ENCODE data around the gene POLR3A.
A peak's percentile ranks its signal among the peaks of the same experiment; 100 is the strongest.

Gene POLR3A

DNA sequence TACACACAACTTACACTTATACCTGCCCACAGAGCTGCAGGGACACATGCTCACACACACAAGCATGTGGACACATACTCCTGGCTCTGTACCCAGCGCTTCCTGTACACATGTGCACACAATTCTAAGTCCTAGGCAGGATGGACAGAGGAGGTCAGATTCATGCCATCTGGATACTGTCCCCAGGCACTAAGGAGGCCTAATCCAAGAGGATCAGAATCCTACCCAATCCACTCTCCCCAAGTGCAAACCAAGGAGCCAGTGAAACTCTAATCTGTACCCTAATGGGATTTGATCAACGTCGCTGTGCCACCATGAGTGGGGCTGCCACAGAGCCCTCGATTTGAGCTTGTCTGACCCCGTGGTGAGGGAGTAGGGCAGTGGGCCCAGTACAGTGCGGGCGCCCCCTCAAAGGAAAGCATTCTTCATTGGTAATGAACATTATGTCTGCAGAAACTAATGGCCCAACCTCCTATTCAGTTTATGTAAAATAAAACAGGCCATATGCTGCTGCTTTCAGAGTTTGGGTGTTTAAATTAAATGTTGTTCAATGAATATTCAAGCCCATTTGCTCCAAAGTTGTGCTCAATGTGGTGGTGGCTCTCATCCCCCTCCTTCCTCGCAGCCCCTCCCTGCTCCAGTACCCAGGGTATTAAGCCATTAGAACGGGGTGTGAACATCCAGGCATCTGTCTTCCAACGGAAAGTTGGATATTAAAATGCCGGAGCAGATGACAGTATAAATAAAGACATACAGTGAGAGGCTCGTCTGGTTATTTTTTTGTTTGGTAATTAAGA lies 30.8 kb upstream of the POLR3A start:
- TF ChIP-seq, protein P1, sequence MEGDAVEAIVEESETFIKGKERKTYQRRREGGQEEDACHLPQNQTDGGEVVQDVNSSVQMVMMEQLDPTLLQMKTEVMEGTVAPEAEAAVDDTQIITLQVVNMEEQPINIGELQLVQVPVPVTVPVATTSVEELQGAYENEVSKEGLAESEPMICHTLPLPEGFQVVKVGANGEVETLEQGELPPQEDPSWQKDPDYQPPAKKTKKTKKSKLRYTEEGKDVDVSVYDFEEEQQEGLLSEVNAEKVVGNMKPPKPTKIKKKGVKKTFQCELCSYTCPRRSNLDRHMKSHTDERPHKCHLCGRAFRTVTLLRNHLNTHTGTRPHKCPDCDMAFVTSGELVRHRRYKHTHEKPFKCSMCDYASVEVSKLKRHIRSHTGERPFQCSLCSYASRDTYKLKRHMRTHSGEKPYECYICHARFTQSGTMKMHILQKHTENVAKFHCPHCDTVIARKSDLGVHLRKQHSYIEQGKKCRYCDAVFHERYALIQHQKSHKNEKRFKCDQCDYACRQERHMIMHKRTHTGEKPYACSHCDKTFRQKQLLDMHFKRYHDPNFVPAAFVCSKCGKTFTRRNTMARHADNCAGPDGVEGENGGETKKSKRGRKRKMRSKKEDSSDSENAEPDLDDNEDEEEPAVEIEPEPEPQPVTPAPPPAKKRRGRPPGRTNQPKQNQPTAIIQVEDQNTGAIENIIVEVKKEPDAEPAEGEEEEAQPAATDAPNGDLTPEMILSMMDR (IDR thresholded peaks at IDR 0.05; ENCODE audit: low read depth, low read length) = no peak
- no peak overlapping the region for H3K4me3 ChIP-seq (ENCODE audit: low read depth, low read length)

DNA sequence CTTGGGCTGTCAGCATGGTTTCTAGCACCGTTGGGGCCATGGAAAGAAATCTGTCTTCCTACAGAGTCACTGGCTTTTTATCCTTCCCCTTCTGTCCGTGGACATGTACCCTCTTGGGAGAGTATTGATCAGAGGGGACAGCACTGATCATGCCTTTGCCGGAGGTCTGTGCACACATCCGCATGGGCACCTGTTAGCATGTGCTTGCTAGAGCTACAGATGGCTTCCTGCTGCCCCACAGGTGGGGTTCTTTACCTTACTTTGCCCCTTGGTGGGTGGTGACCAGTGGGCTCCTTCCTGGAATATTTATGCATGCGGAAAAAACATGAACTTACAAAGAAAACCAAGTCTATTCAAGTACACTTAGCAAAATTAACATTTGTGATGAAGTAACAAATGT lies 29.2 kb upstream of the POLR3A start:
- TF ChIP-seq, protein P1 (IDR thresholded peaks at IDR 0.05; ENCODE audit: low read depth, low read length) = no peak

GRCh38 chr10:78053211-78053868 lies 24.0 kb upstream of the POLR3A start:
- TF ChIP-seq, protein P1 (IDR thresholded peaks at IDR 0.05; ENCODE audit: low read depth, low read length) = no peak
- H3K4me3 ChIP-seq (ENCODE audit: low read depth, low read length) = no peak overlapping the region

More for the DNA sequence above, 29.2 kb upstream of the POLR3A start:
- no peak overlapping the region for H3K4me3 ChIP-seq (ENCODE audit: low read depth, low read length)

- no peak overlapping the region for H3K4me3 ChIP-seq (ENCODE audit: low read depth, low read length)
- TF ChIP-seq, protein P1 (IDR thresholded peaks at IDR 0.05; ENCODE audit: low read depth, low read length) = no peak
Observed at GRCh38 chr10:78049851-78050250, 20.5 kb upstream of the POLR3A start.

GRCh38 chr10:78047314-78047891 lies 18.1 kb upstream of the POLR3A start:
- TF ChIP-seq, protein P1 (IDR thresholded peaks at IDR 0.05; ENCODE audit: low read depth, low read length) = peak; percentile 80
- no peak overlapping the region for H3K4me3 ChIP-seq (ENCODE audit: low read depth, low read length)

DNA sequence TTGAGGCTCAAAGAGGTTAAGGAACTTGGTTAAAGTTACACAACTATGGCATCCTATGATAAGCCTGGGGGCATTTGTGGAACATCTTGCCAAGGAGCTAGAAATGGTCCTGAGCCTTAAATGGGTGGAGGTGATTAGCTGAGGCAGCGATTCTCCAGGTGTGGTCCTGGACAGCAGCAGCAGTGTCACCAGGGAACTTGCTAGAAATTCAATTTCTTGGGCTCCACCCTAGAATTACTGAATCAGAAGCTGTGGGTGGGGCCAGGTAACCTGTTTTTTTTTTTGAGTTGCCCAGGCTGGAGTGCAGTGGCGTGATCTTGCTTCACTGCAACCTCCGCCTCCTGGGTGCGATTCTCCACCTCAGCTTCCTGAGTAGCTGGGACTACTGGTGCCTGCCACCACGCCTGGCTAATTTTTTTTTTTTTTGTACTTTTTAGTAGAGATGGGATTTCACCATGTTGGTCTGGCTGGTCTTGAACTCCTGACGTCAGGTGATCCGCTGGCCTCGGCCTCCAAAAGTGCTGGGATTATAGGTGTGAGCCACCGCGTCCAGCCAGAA lies 17.5 kb upstream of the POLR3A start:
- TF ChIP-seq, protein P1 (IDR thresholded peaks at IDR 0.05; ENCODE audit: low read depth, low read length) = no peak
- H3K4me3 ChIP-seq (ENCODE audit: low read depth, low read length) = no peak overlapping the region

All from WI38 (cell line).